DMS53 (cell line): ENCODE data around the gene ICA1.
"Not testable (repeated sequence)": the region's sequence is repeated elsewhere in the genome, so short reads cannot be mapped to it uniquely, and the experiment has no call there.

Experiments used
- DNase-seq: peaks from one replicate; lab custom pipeline; 2025; lab: John Stamatoyannopoulos, UW

The ICA1 gene

DNA sequence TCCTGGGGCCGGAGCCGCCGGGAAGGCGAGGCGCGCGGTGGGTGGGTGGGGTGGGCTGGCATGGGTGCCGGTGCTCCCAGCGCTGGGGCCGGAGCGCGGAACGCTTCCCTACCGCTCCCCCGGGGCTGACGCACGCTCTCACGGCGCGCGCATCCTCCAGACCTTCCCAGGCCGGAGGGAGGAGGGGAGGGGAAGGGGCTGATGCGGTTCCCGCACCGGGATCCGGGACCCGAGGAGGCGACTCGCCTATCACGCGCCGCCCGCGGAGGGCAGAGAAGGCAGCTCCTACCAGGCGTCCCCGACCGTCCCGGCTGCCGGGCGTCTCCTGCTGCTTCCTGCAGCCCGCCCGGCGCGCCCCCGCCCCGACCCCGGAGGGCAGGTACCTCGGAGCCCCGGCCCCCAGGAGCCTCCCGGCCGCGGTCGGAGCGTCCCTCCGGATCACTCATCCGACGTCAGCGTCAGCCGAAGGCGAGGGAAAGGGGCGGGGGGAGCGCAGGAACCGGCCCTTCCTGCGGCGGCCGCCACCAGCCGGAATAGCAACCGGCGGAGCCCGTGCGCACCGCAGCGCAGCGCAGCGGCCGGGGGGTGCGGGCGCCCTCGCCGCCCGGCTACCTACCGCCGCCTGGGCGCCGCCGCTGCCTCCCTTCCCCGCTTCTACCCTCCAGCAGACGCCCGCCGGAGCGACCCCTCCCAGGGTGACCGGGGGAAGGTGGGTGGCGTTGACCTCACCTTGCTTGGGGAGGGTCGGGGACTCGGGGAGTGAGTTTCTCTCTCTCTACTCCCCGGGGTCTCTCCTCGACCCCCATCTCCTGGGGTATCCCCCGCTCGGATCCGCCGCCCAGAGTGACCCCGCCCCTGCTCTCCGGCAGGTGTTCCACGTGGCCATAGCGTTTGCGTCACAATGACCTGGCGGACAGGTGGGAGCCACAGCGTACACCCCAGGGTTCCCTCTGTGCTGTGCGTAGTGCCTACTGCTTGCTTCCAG is at the start of gene ICA1:
TSS of gene ICA1 (minus strand) at position 457 of the 985 bp plus-strand sequence. CDS start 26,241 bp downstream, outside the sequence.
- peak; percentile 98 for DNase-seq

GRCh38 chr7:8310876-8311275 is 48.9 kb upstream of the ICA1 start:
- no peak for DNase-seq

GRCh38 chr7:8305625-8306388 is 43.8 kb upstream of the ICA1 start:
- peak; percentile 12 for DNase-seq

GRCh38 chr7:8305104-8305503 is 43.1 kb upstream of the ICA1 start:
- no peak for DNase-seq

DNA sequence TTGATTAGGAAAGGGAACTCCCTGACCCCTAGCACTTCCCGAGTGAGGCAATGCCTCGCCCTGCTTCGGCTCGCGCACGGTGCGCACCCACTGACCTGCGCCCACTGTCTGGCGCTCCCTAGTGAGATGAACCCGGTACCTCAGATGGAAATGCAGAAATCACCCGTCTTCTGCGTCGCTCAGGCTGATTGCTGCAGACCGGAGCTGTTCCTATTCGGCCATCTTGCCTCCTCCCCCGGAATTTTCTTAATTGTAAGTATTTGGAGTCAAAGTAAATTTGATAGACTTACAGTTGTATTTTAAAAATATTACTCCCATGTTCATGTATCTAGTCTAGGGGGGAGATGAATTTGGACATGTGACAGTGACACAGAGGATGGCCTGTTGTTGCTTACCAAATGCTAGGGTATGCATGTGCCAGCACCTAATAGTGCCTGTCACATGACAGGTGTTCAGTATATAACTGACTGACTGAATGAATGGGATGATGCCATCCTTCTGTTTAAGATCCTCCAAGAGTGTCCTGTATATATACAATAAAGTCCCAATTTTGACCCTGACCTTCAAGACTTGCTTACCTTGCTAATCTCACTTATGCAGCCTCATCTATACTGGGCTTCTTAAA is 42.0 kb upstream of the ICA1 start:
- DNase-seq, result peak; percentile 86

DNA sequence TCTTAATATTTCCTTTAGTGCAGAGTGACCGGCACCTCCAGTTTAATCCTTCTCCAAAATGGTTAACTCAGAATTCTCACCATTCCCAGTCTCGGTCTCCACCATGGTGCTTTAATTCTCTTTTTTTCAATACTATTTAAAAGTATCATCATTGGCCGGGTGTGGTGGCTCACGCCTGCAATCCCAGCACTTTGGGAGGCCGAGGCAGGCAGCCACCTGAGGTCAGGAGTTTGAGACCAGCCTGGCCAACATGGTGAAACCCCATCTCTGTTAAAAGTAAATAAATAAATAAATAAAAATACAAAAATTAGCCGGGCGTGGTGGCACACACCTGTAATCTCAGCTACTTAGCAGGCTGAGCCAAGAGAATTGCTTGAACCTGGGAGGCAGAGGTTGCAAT is 35.1 kb upstream of the ICA1 start:
- not testable (repeated sequence) for DNase-seq

GRCh38 chr7:8296362-8296659 is 34.3 kb upstream of the ICA1 start:
- no peak for DNase-seq

- DNase-seq, result peak; percentile 96
Observed at GRCh38 chr7:8295638-8296361, 33.8 kb upstream of the ICA1 start.

DNA sequence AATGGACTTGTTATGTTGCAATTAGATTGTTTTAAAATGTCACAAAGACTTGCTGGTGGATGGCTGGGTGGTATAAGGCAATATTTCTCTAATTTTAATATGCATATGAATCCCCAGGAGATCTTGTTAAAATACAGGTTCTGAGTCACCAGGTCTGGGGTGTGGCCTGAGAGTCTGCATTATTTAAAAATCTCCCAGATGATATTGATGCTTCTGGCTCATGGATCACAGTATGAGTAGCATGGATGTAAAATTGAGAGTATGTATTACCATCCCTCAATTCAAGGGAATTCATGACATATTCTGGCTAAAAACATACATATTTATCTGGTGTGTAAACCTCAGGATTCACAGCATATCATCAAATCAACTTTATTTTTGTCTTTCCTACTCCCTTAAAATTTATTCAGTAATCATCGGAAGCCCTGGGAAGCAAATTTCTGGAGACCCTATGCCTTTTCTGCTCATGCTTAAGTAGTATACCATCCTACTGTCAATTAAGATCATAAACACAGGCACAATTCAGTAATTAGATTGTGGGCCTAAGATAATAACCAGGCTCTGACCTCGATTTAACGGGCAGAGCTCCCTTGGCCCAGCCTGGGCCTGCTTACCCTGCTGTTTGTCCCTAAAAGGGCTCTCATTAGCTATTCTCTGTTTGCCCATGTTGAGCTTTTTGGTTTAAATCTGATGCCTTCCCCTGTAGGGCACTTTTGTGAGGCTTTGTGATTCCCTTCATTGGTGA is 29.6 kb upstream of the ICA1 start:
- peak; percentile 60 for DNase-seq

- DNase-seq, result peak; percentile 97
Observed at GRCh38 chr7:8290645-8291308, 28.8 kb upstream of the ICA1 start.

DNA sequence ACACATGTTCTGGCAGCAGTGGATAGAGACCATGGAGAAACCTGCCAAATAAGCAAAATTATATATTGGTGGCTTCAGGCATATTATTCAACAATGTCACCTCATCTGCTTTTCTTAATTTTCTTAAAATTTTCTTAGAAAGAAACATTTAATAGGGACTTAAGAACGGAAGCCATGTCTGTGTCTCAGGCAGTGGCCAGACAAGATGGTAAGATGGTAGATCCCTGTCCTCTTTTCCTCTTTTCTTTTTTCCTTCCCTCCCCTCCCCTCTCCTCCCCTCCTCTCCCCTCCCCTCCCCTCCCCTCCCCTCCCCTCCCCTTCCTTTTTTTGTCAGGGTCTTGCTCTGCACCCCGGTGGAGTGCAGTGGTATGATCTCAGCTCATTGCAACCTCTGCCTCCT is 24.2 kb upstream of the ICA1 start:
- DNase-seq, result no peak

- DNase-seq, result no peak
Observed at GRCh38 chr7:8285155-8285554, 23.2 kb upstream of the ICA1 start.

DNA sequence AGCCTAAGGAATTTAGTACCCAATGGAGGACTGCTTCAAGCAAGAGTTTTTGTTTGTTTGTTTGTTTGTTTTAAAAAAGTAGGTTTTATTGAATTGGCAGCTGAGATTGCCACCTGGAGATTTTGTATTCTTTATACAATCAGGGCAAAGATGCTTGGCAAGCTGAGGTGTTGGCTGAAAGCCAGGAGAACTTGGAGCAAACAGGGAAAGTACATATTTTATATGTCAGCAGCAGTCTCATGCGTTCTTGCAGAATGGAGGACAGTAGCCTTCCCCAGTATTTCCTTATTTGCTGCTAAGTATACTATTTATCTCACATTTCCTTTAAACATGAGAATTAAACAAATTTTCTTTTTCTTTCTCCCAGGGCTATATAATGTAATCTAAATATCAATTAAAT is 22.6 kb upstream of the ICA1 start:
- peak; percentile 26 for DNase-seq

GRCh38 chr7:8283968-8284367 is 22.0 kb upstream of the ICA1 start:
- no peak for DNase-seq

DNA sequence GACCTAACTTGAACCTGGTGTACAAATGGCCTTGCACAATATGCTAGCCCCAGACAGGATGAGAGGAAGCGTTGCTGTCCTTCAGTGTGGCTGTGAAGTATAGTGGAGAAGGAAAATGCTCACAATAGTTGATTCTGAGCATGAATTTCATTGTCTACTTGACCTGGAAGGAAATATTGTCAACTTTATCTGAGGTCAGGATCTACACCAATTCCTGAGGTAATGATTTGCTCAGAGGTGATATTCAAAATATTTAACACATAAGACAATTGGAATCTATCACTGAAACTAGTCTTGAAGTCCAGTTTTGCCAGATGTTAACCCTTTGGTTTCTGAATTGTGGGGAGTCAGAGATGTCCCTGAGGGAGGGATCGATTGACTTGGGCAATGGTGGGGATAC is 20.9 kb upstream of the ICA1 start:
- DNase-seq, result no peak

DNA sequence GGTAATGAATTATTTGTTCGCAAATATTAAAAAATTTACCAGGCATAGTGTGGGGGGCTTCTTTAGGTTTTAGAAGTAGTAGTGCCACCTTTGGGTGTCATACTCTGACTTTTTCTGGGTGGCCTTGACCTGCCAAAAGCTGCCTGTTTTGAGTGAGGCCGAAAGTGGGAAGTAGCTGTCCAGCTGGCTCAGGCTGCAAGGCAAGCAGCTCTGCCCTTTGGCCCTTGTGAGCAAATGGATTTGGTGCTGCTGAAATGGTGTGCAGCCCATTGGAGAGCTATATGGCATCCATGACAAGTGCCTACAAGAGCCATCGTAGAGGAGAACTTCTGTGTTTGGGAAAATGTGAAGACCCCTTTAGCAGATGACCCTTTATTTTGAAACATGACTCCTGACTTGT is 20.2 kb upstream of the ICA1 start:
- DNase-seq, result peak; percentile 52

DNA sequence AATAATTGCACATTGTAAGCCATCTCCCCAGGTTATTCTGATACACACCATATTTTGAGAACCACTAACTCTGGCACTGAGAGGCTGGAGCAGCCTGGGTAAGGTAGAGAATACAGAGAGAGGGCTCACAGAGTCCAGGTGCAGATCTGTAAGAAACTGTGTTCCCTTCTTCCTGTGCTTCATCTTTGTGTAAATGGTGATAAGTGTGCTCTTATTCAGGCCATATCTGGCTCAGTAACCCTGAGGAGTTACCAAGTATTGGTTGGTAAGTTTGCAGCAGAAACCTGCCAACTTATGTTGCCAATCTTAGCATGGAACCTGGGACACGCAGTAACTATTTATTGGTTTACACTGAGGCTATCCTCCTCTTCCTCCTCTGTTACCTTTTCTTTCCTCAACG is 16.2 kb upstream of the ICA1 start:
- peak; percentile 13 for DNase-seq

- peak; percentile 88 for DNase-seq
Observed at GRCh38 chr7:8277394-8277982, 15.5 kb upstream of the ICA1 start.

DNA sequence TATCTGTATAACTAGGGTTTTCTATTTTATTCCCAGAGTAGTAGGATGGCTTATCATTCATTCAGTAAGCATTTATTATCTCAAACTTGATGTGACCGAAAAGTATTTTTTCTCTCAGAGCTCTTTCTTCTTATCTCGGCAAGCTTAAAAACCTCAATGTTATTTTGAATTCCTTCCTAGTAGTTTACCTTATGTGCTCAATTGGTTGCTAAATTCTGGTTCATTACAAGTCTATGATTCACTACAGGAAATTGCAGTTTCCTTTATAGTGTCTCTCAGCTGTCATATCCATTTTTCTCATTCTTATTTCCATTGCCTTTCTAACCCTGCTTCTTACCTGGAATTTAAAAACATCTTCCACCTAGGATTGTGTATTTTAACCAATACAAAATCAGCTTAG is 12.6 kb upstream of the ICA1 start:
- no peak for DNase-seq

DNA sequence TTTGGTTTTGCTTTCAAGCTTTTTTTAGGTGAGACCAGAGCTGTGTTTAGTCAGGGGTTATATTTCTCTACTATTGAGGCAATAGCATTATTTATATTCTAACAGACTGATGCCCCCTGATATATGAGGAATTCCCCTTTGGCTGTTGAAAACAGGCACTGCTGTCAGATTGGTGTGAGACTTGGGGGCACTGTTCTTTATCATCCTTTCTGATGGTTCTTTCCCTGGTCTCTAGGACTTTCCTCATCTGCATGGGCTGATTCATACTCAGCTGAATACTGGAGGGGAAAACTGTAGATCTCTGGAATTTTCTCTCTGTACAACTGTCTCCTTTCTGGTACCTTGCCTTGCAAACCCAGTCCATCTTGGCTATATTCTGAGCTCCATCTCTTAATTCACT is 10.0 kb upstream of the ICA1 start:
- no peak for DNase-seq
